ENCODE data around the gene HOXA9.
A peak's percentile ranks its signal among the peaks of the same experiment; 100 is the strongest.

Gene HOXA9

DNA sequence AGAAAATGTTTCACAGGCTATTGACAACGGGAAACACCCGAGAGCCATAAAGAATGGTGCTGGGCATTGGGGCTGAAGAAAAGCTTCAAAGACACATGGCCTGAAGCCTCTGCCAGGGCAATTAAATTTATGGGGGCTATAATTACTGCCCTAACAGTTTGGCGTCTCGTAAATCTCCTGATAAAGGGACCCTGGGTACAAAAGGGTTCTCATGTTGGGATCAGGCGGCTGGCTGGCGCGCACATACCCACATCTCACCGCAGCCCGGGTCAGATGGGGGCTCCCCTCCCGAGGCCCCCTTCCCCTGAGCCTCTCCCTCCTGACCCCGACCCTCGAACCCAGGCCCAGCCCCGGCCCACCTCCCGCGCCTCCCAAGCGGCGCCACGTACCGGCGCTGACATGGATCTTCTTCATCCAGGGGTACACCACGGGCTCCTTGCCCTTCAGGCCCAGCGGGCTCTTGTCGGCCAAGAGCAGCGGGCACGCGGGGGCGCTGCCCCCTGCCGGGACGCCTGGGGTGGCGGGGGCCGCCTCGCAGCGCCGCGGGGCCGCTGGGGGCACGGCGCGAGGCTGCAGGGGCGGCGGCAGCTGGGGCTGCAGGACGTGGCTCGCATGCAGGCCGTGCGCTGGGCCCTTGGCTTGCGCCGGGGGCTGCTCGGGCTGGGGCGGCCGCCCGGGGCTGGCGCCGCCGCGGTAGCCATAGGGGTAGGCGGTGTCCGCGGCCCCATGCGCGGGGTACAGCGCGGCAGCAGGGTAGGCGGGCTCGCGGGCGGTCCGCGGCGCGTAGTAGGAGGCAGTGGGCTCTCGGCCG is 35.4 kb downstream of the HOXA9 start (continued):
- TF ChIP-seq ZNF623 (tag by site-specific recombination; IDR thresholded peaks at IDR 0.05) (no peak), SCRT2 (tag by site-specific recombination; IDR thresholded peaks at IDR 0.05) (no peak), ZNF433 (tag by site-specific recombination; IDR thresholded peaks at IDR 0.05; ENCODE audit: low read depth) (no peak), REPIN1 (tag by site-specific recombination; IDR thresholded peaks at IDR 0.05; ENCODE audit: low read depth) (no peak), SCRT1 (tag by site-specific recombination; IDR thresholded peaks at IDR 0.05; ENCODE audit: borderline replicate concordance) (no peak), FEZF1 (tag by site-specific recombination; IDR thresholded peaks at IDR 0.05) (peak; percentile 96), ZNF366 (tag by site-specific recombination; conservative IDR thresholded peaks at IDR 0.05) (peak; percentile 9), ZNF148 (tag by site-specific recombination; IDR thresholded peaks at IDR 0.05; ENCODE audit: borderline replicate concordance) (no peak), ZNF2 (tag by site-specific recombination; IDR thresholded peaks at IDR 0.05) (no peak), KLF1 (tag by site-specific recombination; IDR thresholded peaks at IDR 0.05) (no peak), ZNF155 (tag by site-specific recombination; IDR thresholded peaks at IDR 0.05) (no peak), ZNF544 (tag by site-specific recombination; IDR thresholded peaks at IDR 0.05) (no peak), ZNF398 (tag by site-specific recombination; IDR thresholded peaks at IDR 0.05) (no peak), ZNF776 (tag by site-specific recombination; IDR thresholded peaks at IDR 0.05; ENCODE audit: borderline replicate concordance) (no peak), ZNF513 (tag by site-specific recombination; IDR thresholded peaks at IDR 0.05) (no peak), ZFP37 (tag by site-specific recombination; IDR thresholded peaks at IDR 0.05) (no peak), ZNF785 (tag by site-specific recombination; IDR thresholded peaks at IDR 0.05) (no peak), ZNF140 (tag by site-specific recombination; IDR thresholded peaks at IDR 0.05) (no peak), HOXD13 (CRISPR knock-in tag; IDR thresholded peaks at IDR 0.05; ENCODE audit: borderline replicate concordance) (no peak), ZNF529 (tag by site-specific recombination; IDR thresholded peaks at IDR 0.05; ENCODE audit: insufficient replicate concordance) (no peak), ZNF24 (tag by site-specific recombination; IDR thresholded peaks at IDR 0.05) (no peak), ZBTB44 (tag by site-specific recombination; IDR thresholded peaks at IDR 0.05) (no peak), ZNF211 (tag by site-specific recombination; IDR thresholded peaks at IDR 0.05; ENCODE audit: low read depth) (no peak)
- TF ChIP-seq, protein P1, sequence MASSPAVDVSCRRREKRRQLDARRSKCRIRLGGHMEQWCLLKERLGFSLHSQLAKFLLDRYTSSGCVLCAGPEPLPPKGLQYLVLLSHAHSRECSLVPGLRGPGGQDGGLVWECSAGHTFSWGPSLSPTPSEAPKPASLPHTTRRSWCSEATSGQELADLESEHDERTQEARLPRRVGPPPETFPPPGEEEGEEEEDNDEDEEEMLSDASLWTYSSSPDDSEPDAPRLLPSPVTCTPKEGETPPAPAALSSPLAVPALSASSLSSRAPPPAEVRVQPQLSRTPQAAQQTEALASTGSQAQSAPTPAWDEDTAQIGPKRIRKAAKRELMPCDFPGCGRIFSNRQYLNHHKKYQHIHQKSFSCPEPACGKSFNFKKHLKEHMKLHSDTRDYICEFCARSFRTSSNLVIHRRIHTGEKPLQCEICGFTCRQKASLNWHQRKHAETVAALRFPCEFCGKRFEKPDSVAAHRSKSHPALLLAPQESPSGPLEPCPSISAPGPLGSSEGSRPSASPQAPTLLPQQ (tag by site-specific recombination; IDR thresholded peaks at IDR 0.05) = 0 out of 2 replicates have a peak, but pooled peaks have one; percentile 48
- TF ChIP-seq, protein P2, sequence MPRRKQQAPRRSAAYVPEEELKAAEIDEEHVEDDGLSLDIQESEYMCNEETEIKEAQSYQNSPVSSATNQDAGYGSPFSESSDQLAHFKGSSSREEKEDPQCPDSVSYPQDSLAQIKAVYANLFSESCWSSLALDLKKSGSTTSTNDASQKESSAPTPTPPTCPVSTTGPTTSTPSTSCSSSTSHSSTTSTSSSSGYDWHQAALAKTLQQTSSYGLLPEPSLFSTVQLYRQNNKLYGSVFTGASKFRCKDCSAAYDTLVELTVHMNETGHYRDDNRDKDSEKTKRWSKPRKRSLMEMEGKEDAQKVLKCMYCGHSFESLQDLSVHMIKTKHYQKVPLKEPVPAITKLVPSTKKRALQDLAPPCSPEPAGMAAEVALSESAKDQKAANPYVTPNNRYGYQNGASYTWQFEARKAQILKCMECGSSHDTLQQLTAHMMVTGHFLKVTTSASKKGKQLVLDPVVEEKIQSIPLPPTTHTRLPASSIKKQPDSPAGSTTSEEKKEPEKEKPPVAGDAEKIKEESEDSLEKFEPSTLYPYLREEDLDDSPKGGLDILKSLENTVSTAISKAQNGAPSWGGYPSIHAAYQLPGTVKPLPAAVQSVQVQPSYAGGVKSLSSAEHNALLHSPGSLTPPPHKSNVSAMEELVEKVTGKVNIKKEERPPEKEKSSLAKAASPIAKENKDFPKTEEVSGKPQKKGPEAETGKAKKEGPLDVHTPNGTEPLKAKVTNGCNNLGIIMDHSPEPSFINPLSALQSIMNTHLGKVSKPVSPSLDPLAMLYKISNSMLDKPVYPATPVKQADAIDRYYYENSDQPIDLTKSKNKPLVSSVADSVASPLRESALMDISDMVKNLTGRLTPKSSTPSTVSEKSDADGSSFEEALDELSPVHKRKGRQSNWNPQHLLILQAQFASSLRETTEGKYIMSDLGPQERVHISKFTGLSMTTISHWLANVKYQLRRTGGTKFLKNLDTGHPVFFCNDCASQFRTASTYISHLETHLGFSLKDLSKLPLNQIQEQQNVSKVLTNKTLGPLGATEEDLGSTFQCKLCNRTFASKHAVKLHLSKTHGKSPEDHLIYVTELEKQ (tag by site-specific recombination; IDR thresholded peaks at IDR 0.05; ENCODE audit: borderline replicate concordance) = no peak
- TF ChIP-seq, protein P3, sequence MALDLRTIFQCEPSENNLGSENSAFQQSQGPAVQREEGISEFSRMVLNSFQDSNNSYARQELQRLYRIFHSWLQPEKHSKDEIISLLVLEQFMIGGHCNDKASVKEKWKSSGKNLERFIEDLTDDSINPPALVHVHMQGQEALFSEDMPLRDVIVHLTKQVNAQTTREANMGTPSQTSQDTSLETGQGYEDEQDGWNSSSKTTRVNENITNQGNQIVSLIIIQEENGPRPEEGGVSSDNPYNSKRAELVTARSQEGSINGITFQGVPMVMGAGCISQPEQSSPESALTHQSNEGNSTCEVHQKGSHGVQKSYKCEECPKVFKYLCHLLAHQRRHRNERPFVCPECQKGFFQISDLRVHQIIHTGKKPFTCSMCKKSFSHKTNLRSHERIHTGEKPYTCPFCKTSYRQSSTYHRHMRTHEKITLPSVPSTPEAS (tag by site-specific recombination; IDR thresholded peaks at IDR 0.05) = no peak
